Endothelial cell of umbilical vein (primary cell): ENCODE results near the gene PRSS21. TPM values are rescaled to one million over a fixed set of nuclear protein-coding genes. Genes with fewer than 3 reads are reported as not detected.

Experiments
- BruUV-seq: library from RNA; stranded (reverse); fragments of 400-500 nt; replicated peaks from 2 replicates; lab custom pipeline; 2021; lab: Mats Ljungman, UMichigan
- CTCF ChIA-PET: fragments of 300-600, 350-600 bp; sonication (Branson Sonifier 250); formaldehyde crosslinking; loops from one replicate; lab custom pipeline; 2021; ENCODE audit warnings: antibody characterized with exemption, inconsistent platforms; lab: Charles Lee
- POLR2A ChIA-PET: fragments of 300-600, 350-600 bp; sonication (Branson Sonifier 250); formaldehyde crosslinking; loops from one replicate; lab custom pipeline; 2021; ENCODE audit warnings: antibody characterized with exemption, inconsistent platforms; lab: Charles Lee
- DNase-seq: peaks from one replicate; pipeline ENCODE4 v3.0.0-alpha.2; 2011; ENCODE audit warnings: low read depth, low spot score
- FAIRE-seq: peaks from 2 replicates; lab custom pipeline; 2011; peaks lifted over from hg19 to GRCh38; lab: Jason Lieb, UNC
- H2AFZ ChIP-seq: 2 replicates; pipeline ENCODE4 v1.6.0; 2012; ENCODE audit warnings: low read depth, low read length, control low read depth, inconsistent platforms
- H3K27ac ChIP-seq: 2 replicates; pipeline ENCODE4 v1.5.1; 2011; ENCODE audit warnings: low read depth, mild to moderate bottlenecking, control low read depth, low read length, moderate library complexity; ENCODE audit not compliant: insufficient read depth
- H3K27me3 ChIP-seq, 2 experiments: 2 replicates each; pipeline versions ENCODE4 v1.6.0 to v1.6.1; 2011; ENCODE audit warnings: low read length in 2 of 2, mixed read lengths in 1 of 2; ENCODE audit not compliant: control insufficient read depth in 2 of 2, insufficient read depth in 2 of 2
- H3K36me3 ChIP-seq, 2 experiments: 2 replicates in 1 of 2; 3 replicates in 1 of 2; pipeline ENCODE4 v1.5.1; 2011; ENCODE audit warnings: low read length in 2 of 2, mild to moderate bottlenecking in 1 of 2, moderate library complexity in 1 of 2; ENCODE audit not compliant: control insufficient read depth in 2 of 2, insufficient read depth in 2 of 2; ENCODE audit errors: extremely low read depth in 1 of 2
- H3K4me1 ChIP-seq: 3 replicates; pipeline ENCODE4 v1.5.1; 2011; ENCODE audit warnings: mild to moderate bottlenecking, low read length; ENCODE audit not compliant: control insufficient read depth, insufficient read depth; ENCODE audit errors: extremely low read depth
- H3K4me2 ChIP-seq: 2 replicates; pipeline ENCODE4 v1.6.1; 2011; ENCODE audit warnings: low read length, control low read depth, mixed read lengths; ENCODE audit not compliant: insufficient read depth
- H3K4me3 ChIP-seq, 3 experiments: fragments of 200-600 bp in 1 of 3; sonication (generic), shearing (Covaris generic) in 1 of 3; replicated peaks in 1 of 3; 2 replicates each; pipeline ENCODE4 v1.5.1; 2011 to 2016; ENCODE audit warnings: control low read depth in 3 of 3, low read length in 3 of 3, mild to moderate bottlenecking in 2 of 3, inconsistent platforms in 1 of 3, low read depth in 1 of 3, moderate library complexity in 1 of 3; ENCODE audit not compliant: insufficient read depth in 1 of 3
- H3K79me2 ChIP-seq: 2 replicates; pipeline ENCODE4 v1.6.0; 2012; ENCODE audit warnings: low read length, inconsistent platforms; ENCODE audit not compliant: control insufficient read depth, insufficient read depth
- H3K9ac ChIP-seq: replicated peaks from 2 replicates; pipeline ENCODE3; 2011; ENCODE audit warnings: low read length, control low read depth; ENCODE audit not compliant: insufficient read depth; ENCODE audit errors: extremely low read depth
- H3K9me1 ChIP-seq: replicated peaks from 3 replicates; pipeline ENCODE4 v1.6.0; 2011; ENCODE audit warnings: mild to moderate bottlenecking, low read length; ENCODE audit not compliant: control insufficient read depth, insufficient read depth; ENCODE audit errors: extremely low read depth
- H3K9me3 ChIP-seq: replicated peaks from 2 replicates; pipeline ENCODE4 v1.5.1; 2012; ENCODE audit warnings: low read length, inconsistent platforms; ENCODE audit not compliant: control insufficient read depth, insufficient read depth
- H4K20me1 ChIP-seq: replicated peaks from 2 replicates; pipeline ENCODE3; 2011; ENCODE audit warnings: mild to moderate bottlenecking, low read length; ENCODE audit not compliant: control insufficient read depth, insufficient read depth; ENCODE audit errors: extremely low read depth
- EZH2 ChIP-seq: IDR thresholded peaks from 2 replicates; pipeline ENCODE4 v1.6.1; 2012; ENCODE audit warnings: borderline replicate concordance, low read depth, mild to moderate bottlenecking, moderate library complexity, low read length, inconsistent platforms; ENCODE audit not compliant: severe bottlenecking
- FOS ChIP-seq: IDR thresholded peaks from 2 replicates; pipeline ENCODE4 v1.6.1; 2011; ENCODE audit warnings: mild to moderate bottlenecking, low read length, moderate library complexity, borderline replicate concordance; ENCODE audit not compliant: insufficient read depth
- GATA2 ChIP-seq: IDR thresholded peaks from 2 replicates; pipeline ENCODE4 v1.7.0; 2011; ENCODE audit warnings: low read depth, mild to moderate bottlenecking, moderate library complexity, mixed read lengths, low read length; ENCODE audit not compliant: insufficient read length, insufficient read depth
- JUN ChIP-seq: IDR thresholded peaks from 2 replicates; pipeline ENCODE4 v1.6.1; 2011; ENCODE audit warnings: borderline replicate concordance, low read depth; ENCODE audit not compliant: insufficient read length, insufficient read depth
- MYC ChIP-seq: IDR thresholded peaks from one replicate; pipeline ENCODE4 v1.6.1; 2011; ENCODE audit warnings: mild to moderate bottlenecking, low read depth, low read length
- POLR2A ChIP-seq: IDR thresholded peaks from 2 replicates; pipeline ENCODE4 v1.6.1; 2012; ENCODE audit warnings: low read depth, mild to moderate bottlenecking, control low read depth, low read length
- POLR2AphosphoS5 ChIP-seq: IDR thresholded peaks from 2 replicates; pipeline ENCODE4 v1.6.1; 2012; ENCODE audit warnings: low read depth, mild to moderate bottlenecking, control low read depth, low read length, moderate library complexity; ENCODE audit not compliant: insufficient read depth
- dilution Hi-C: fragments of 300-500 bp; cut with MboI; formaldehyde crosslinking; loops from one replicate; pipeline ENCODE4 v1.15.0; 2019; ENCODE audit warnings: low sequenced_read_pairs; ENCODE audit not compliant: extremely low pct_ligation_motif_present
- intact Hi-C: fragments of 100-400 bp; cut with micrococcal nuclease; formaldehyde crosslinking; loops from one replicate; pipeline ENCODE4 v1.10.0; 2022
- polyA plus RNA-seq, 4 experiments: library from polyadenylated mRNA; depleted of rRNA in 3 of 4; stranded (reverse) in 3 of 4; unstranded in 1 of 4; fragments of >200 nt; gene quantifications; 2 replicates each; pipeline versions ENCODE4 v1.2.1 to v1.2.3, GENCODE V29; 2011 to 2012; ENCODE audit warnings: missing spikeins in 1 of 4
- total RNA-seq: library from RNA; stranded (reverse); gene quantifications from 2 replicates; pipeline ENCODE4 v1.2.3, GENCODE V29; 2021
- TF ChIP-seq, protein P1 (sequence below), 2 donors: IDR thresholded peaks; 1 replicate in 1 of 2; 2 replicates in 1 of 2; pipeline ENCODE4 v1.5.1; 2011; ENCODE audit warnings: low read length in 2 of 2, mild to moderate bottlenecking in 2 of 2, moderate library complexity in 2 of 2, control low read depth in 1 of 2, inconsistent platforms in 1 of 2, low read depth in 1 of 2; ENCODE audit not compliant: insufficient read depth in 1 of 2; ENCODE audit errors: extremely low read depth in 1 of 2
- TF ChIP-seq, protein P2 (sequence below): IDR thresholded peaks from 2 replicates; pipeline ENCODE4 v1.6.1; 2011; ENCODE audit not compliant: insufficient read depth, insufficient read length

Gene PRSS21
- total and polyA plus RNA-seq, 2 donors (not counting 3 experiments of a cell fraction or from before 2014, with no cell fraction given), result 0.28 TPM; not detected in 1

DNA sequence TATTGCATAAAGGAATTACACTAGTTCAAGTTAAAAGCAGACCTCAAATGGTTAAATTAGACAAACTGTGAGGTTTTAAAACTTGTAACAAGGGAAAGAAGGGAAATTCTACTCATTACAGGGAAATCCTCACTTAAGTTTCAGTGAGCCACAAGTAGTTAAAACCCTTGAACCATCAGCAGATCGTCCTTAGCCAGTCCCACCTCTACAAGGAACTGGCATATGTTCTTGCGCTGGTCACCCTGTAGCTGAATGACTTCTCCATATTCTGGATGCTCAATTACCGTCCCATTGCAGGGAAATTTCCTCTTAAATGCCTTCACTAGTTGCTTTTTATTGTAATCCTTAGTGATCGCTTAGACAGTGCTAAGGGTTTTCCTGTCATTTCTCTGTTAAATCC is 5.5 kb downstream of the PRSS21 start:
- POLR2A ChIA-PET, result no interaction called here
- no peak for FAIRE-seq

More for the DNA sequence above, 5.5 kb downstream of the PRSS21 start:
- Histone ChIP-seq H3K9ac (no peak overlapping the region), H3K27me3 (no peaks in the 10 kb centered on the region), H3K79me2 (no peaks in the 10 kb centered on the region), H3K9me1 (no peaks in the 10 kb centered on the region), H3K4me1 (no peaks in the 10 kb centered on the region), H3K4me3 (no peak overlapping the region), H3K27ac (no peak overlapping the region), H2AFZ (no peak overlapping the region), H3K9me3 (no peaks in the 10 kb centered on the region), H3K36me3 (no peaks in the 10 kb centered on the region), H3K4me2 (no peak overlapping the region), H4K20me1 (no peaks in the 10 kb centered on the region)
- BruUV-seq, result no TSS peak
- TF ChIP-seq, protein P1, sequence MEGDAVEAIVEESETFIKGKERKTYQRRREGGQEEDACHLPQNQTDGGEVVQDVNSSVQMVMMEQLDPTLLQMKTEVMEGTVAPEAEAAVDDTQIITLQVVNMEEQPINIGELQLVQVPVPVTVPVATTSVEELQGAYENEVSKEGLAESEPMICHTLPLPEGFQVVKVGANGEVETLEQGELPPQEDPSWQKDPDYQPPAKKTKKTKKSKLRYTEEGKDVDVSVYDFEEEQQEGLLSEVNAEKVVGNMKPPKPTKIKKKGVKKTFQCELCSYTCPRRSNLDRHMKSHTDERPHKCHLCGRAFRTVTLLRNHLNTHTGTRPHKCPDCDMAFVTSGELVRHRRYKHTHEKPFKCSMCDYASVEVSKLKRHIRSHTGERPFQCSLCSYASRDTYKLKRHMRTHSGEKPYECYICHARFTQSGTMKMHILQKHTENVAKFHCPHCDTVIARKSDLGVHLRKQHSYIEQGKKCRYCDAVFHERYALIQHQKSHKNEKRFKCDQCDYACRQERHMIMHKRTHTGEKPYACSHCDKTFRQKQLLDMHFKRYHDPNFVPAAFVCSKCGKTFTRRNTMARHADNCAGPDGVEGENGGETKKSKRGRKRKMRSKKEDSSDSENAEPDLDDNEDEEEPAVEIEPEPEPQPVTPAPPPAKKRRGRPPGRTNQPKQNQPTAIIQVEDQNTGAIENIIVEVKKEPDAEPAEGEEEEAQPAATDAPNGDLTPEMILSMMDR (IDR thresholded peaks at IDR 0.05; ENCODE audit: extremely low read depth in 1 of 2, insufficient read depth in 1 of 2, low read depth in 1 of 2, low read length in 2 of 2), result no peak
- TF ChIP-seq MYC (no peak), JUN (no peak), POLR2AphosphoS5 (no peak), GATA2 (no peak), EZH2 (no peak), POLR2A (no peak), FOS (no peak)
- TF ChIP-seq, protein P2, sequence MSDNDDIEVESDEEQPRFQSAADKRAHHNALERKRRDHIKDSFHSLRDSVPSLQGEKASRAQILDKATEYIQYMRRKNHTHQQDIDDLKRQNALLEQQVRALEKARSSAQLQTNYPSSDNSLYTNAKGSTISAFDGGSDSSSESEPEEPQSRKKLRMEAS, result no peak
- dilution Hi-C loops, result no loop called here
- intact Hi-C loops, result no loop called here
- CTCF ChIA-PET, result interaction anchor here (2.4 to 2.5 kb wide), 2 partner anchors 16 to 104 kb away, joined by 6 to 12 read pairs; no protein-coding TSS in a partner anchor
- no peak for DNase-seq
